ENCODE results near the gene LCN10.

Gene LCN10

DNA sequence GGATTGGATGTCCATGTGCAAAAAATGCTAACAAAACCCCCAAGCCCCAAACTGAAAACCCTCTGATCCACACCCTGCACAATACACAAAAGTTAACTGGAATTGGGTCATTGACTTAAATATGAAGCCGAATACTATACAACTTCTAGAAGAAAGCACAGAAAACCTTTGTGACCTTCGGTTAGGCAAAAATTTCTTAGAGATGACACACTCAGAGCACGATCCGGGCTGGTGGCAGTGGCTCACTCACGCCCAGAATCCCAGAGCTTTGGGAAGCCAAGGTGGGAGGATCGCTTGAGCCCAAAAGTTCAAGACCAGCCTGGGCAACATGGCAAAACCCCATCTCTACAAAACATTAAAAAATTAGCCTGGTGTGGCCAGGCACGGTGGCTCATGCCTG lies 32.2 kb downstream of the LCN10 start:
- H3K27me3 ChIP-seq (ENCODE audit: insufficient read depth, low read length, poor library complexity), result peaks cover 6% of the 10 kb centered on the region
- no peak overlapping the region for H3K27ac ChIP-seq (ENCODE audit: low read length)
- no peaks in the 10 kb centered on the region for H3K79me2 ChIP-seq (ENCODE audit: insufficient read depth, low read length)
- H3K9me3 ChIP-seq (ENCODE audit: insufficient read depth, low read length, severe bottlenecking), result no peaks in the 10 kb centered on the region
- no peak overlapping the region for H2AFZ ChIP-seq (ENCODE audit: low read depth, low read length)
- H3K9ac ChIP-seq (ENCODE audit: low read depth, low read length), result no peak overlapping the region
- H3K4me2 ChIP-seq (ENCODE audit: insufficient read depth, low read length), result no peak overlapping the region
- no peak for TF ChIP-seq EZH2 (IDR thresholded peaks at IDR 0.05; ENCODE audit: borderline replicate concordance, low read depth, low read length, severe bottlenecking)
- TF ChIP-seq CTCF (IDR thresholded peaks at IDR 0.05; ENCODE audit: borderline replicate concordance, extremely low read depth, low read length, poor library complexity, severe bottlenecking), result no peak
- H3K4me1 ChIP-seq (ENCODE audit: insufficient read depth, low read length), result no peaks in the 10 kb centered on the region
- H3K4me3 ChIP-seq (ENCODE audit: low read depth in 1 of 2, low read length in 2 of 2), result no peak overlapping the region
- H4K20me1 ChIP-seq (ENCODE audit: insufficient read depth, low read length), result no peaks in the 10 kb centered on the region
- ATAC-seq (ENCODE audit: insufficient read depth, low read depth), result no peak
- no peak for DNase-seq
- H3K36me3 ChIP-seq (ENCODE audit: insufficient read depth, low read length), result no peaks in the 10 kb centered on the region

GRCh38 chr9:136709454-136710109 lies 33.2 kb downstream of the LCN10 start:
- Histone ChIP-seq H4K20me1 (ENCODE audit: insufficient read depth, low read length) (no peaks in the 10 kb centered on the region), H2AFZ (ENCODE audit: low read depth, low read length) (no peak overlapping the region), H3K27me3 (ENCODE audit: insufficient read depth, low read length, poor library complexity) (peaks cover 6% of the 10 kb centered on the region), H3K79me2 (ENCODE audit: insufficient read depth, low read length) (no peaks in the 10 kb centered on the region), H3K9ac (ENCODE audit: low read depth, low read length) (no peak overlapping the region), H3K27ac (ENCODE audit: low read length) (no peak overlapping the region), H3K4me1 (ENCODE audit: insufficient read depth, low read length) (no peaks in the 10 kb centered on the region), H3K4me2 (ENCODE audit: insufficient read depth, low read length) (no peak overlapping the region), H3K36me3 (ENCODE audit: insufficient read depth, low read length) (no peaks in the 10 kb centered on the region), H3K4me3 (ENCODE audit: low read depth in 1 of 2, low read length in 2 of 2) (no peak overlapping the region), H3K9me3 (ENCODE audit: insufficient read depth, low read length, severe bottlenecking) (no peaks in the 10 kb centered on the region)
- ATAC-seq (ENCODE audit: insufficient read depth, low read depth) (no peak), DNase-seq (no peak)
- TF ChIP-seq CTCF (IDR thresholded peaks at IDR 0.05; ENCODE audit: borderline replicate concordance, extremely low read depth, low read length, poor library complexity, severe bottlenecking) (no peak), EZH2 (IDR thresholded peaks at IDR 0.05; ENCODE audit: borderline replicate concordance, low read depth, low read length, severe bottlenecking) (no peak)

DNA sequence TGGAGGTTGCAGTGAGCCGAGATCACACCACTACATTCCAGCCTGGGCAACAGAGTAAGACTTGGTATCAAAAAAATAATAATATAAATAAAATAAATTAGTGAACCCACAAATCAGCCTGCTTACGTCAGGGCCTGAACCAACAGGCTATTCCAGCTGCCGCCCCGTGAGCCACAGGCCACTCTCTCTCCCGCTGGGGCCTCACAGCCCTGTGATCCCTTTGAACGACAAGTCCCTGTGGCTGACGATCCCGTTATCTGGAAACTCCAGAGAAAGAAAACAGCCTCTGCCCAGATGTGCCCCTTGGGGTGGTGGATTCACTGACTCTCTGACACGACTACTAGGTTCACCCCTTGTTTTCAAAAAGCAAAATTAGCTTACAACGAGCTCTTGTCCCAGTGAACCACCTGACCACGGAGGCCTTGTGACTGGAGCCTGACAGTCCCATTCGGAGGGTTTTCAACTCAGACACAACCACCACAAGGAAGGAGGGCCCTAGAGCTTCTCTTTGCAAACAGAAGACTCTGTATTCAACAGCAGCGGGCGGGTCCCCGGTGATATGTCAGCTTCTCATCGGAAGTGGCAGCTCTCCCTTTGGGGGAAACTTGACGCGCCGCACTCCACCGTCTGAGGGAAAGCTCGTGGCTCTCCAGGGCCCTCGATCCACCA lies 34.8 kb downstream of the LCN10 start:
- H3K4me1 ChIP-seq (ENCODE audit: insufficient read depth, low read length), result peaks cover 4% of the 10 kb centered on the region; the same call in 1 of the 2 replicates
- no peak overlapping the region for H2AFZ ChIP-seq (ENCODE audit: low read depth, low read length)
- H3K4me2 ChIP-seq (ENCODE audit: insufficient read depth, low read length), result no peak overlapping the region
- ATAC-seq (ENCODE audit: insufficient read depth, low read depth) (no peak), DNase-seq (no peak)
- H3K9me3 ChIP-seq (ENCODE audit: insufficient read depth, low read length, severe bottlenecking), result no peaks in the 10 kb centered on the region
- no peak for TF ChIP-seq EZH2 (IDR thresholded peaks at IDR 0.05; ENCODE audit: borderline replicate concordance, low read depth, low read length, severe bottlenecking)
- TF ChIP-seq CTCF (IDR thresholded peaks at IDR 0.05; ENCODE audit: borderline replicate concordance, extremely low read depth, low read length, poor library complexity, severe bottlenecking), result no peak
- no peak overlapping the region for H3K9ac ChIP-seq (ENCODE audit: low read depth, low read length)
- H3K27ac ChIP-seq (ENCODE audit: low read length), result no peak overlapping the region
- H3K36me3 ChIP-seq (ENCODE audit: insufficient read depth, low read length), result no peaks in the 10 kb centered on the region
- H3K79me2 ChIP-seq (ENCODE audit: insufficient read depth, low read length), result no peaks in the 10 kb centered on the region
- no peak overlapping the region for H3K4me3 ChIP-seq (ENCODE audit: low read depth in 1 of 2, low read length in 2 of 2)
- H3K27me3 ChIP-seq (ENCODE audit: insufficient read depth, low read length, poor library complexity), result peaks cover 6% of the 10 kb centered on the region
- H4K20me1 ChIP-seq (ENCODE audit: insufficient read depth, low read length), result no peaks in the 10 kb centered on the region

All from DND-41 (cell line).